A673 (cell line): ENCODE results near the gene ABHD6.

Experiments
- EZH2 ChIP-seq: fragments of 200-600 bp; sonication (generic); IDR thresholded peaks from 2 replicates; pipeline ENCODE4 v1.6.1; 2017; ENCODE audit warnings: borderline replicate concordance, low read depth, mild to moderate bottlenecking, mixed read lengths, antibody characterized with exemption, low read length; ENCODE audit not compliant: poor library complexity, severe bottlenecking
- TF ChIP-seq, protein P1 (sequence below): fragments of 300-800, 200-600 bp; sonication (generic); conservative IDR thresholded peaks from 2 replicates; pipeline ENCODE4 v1.5.1; 2017; ENCODE audit warnings: low read depth, mild to moderate bottlenecking, antibody characterized with exemption, low read length, moderate library complexity, mixed read lengths

DNA sequence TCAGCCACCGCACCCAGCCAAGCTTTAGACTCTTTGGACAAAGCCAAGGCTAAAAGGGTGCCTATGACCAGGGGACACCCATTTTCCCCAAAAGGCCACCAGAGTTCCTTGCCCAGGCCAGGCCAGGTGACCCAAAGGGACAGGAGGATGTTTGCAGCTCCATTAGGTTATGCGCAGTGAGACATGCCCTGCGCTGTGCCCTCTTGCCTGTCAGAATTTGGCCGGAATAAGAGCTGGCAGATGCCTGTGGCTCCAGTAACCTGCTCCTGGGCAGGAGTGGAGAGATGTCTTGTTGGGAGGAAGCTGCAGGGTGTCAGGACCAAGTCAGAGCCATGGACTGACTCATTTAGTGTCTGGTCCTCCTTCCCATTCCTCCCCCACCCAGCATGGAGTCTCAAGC is 47.3 kb upstream of the ABHD6 start:
- TF ChIP-seq, protein P1, sequence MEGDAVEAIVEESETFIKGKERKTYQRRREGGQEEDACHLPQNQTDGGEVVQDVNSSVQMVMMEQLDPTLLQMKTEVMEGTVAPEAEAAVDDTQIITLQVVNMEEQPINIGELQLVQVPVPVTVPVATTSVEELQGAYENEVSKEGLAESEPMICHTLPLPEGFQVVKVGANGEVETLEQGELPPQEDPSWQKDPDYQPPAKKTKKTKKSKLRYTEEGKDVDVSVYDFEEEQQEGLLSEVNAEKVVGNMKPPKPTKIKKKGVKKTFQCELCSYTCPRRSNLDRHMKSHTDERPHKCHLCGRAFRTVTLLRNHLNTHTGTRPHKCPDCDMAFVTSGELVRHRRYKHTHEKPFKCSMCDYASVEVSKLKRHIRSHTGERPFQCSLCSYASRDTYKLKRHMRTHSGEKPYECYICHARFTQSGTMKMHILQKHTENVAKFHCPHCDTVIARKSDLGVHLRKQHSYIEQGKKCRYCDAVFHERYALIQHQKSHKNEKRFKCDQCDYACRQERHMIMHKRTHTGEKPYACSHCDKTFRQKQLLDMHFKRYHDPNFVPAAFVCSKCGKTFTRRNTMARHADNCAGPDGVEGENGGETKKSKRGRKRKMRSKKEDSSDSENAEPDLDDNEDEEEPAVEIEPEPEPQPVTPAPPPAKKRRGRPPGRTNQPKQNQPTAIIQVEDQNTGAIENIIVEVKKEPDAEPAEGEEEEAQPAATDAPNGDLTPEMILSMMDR = no peak
- TF ChIP-seq EZH2 = no peak
